Inflammatory macrophage treated with lipopolysaccharide for 1 hour (primary cell): ENCODE measurements around the gene KIF1A.

Experiments
- DNase-seq, 2 donors: peaks; one replicate each; pipeline ENCODE4 v3.0.0-alpha.2; 2020 to 2022

Gene KIF1A, protein sequence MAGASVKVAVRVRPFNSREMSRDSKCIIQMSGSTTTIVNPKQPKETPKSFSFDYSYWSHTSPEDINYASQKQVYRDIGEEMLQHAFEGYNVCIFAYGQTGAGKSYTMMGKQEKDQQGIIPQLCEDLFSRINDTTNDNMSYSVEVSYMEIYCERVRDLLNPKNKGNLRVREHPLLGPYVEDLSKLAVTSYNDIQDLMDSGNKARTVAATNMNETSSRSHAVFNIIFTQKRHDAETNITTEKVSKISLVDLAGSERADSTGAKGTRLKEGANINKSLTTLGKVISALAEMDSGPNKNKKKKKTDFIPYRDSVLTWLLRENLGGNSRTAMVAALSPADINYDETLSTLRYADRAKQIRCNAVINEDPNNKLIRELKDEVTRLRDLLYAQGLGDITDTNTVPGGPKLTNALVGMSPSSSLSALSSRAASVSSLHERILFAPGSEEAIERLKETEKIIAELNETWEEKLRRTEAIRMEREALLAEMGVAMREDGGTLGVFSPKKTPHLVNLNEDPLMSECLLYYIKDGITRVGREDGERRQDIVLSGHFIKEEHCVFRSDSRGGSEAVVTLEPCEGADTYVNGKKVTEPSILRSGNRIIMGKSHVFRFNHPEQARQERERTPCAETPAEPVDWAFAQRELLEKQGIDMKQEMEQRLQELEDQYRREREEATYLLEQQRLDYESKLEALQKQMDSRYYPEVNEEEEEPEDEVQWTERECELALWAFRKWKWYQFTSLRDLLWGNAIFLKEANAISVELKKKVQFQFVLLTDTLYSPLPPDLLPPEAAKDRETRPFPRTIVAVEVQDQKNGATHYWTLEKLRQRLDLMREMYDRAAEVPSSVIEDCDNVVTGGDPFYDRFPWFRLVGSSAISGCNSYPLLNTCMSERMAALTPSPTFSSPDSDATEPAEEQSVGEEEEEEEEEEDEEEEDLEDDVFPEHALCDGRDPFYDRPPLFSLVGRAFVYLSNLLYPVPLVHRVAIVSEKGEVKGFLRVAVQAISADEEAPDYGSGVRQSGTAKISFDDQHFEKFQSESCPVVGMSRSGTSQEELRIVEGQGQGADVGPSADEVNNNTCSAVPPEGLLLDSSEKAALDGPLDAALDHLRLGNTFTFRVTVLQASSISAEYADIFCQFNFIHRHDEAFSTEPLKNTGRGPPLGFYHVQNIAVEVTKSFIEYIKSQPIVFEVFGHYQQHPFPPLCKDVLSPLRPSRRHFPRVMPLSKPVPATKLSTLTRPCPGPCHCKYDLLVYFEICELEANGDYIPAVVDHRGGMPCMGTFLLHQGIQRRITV (N-terminal part only)

GRCh38 chr2:240819858-240820606 is at the start of gene KIF1A:
Gene KIF1A, minus strand, starts transcription at chr2:240820219. Its CDS starts 22,467 bp downstream, at chr2:240797752.
- DNase-seq = no peak

GRCh38 chr2:240869109-240869955 is 49.3 kb upstream of the KIF1A start:
- DNase-seq = no peak

- DNase-seq = no peak
Measured at GRCh38 chr2:240868286-240869108, 48.5 kb upstream of the KIF1A start, which contains the start of gene AGXT. Gene AGXT, plus strand, starts transcription at chr2:240868824. Its CDS starts 42 bp downstream, at chr2:240868866.

- DNase-seq = no peak
Measured at GRCh38 chr2:240865391-240865790, 45.4 kb upstream of the KIF1A start.

- DNase-seq = no peak
Measured at GRCh38 chr2:240864475-240864874, 44.5 kb upstream of the KIF1A start.

GRCh38 chr2:240861547-240861946 is 41.5 kb upstream of the KIF1A start:
- DNase-seq = no peak

DNA sequence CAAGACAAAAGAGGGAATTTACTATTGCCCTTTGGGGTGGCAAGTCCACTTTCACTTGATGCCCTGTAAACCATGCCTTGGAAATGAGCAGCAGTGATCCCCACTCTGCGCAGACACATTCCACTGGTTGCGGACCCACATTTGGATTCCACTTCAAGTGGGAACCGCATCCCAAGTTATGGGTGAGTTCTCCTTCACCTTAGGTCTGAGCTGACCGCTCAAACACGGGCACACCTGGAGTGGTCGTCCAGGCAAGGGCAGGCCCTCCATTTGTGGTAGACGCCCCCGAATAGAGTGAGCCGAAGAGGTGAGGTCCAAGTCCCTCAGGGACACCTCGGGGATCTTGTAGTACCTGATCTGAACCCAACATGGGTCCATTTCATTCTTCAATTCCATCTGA is 38.9 kb upstream of the KIF1A start:
- DNase-seq = no peak

GRCh38 chr2:240858321-240858720 is 38.3 kb upstream of the KIF1A start:
- no peak for DNase-seq

DNA sequence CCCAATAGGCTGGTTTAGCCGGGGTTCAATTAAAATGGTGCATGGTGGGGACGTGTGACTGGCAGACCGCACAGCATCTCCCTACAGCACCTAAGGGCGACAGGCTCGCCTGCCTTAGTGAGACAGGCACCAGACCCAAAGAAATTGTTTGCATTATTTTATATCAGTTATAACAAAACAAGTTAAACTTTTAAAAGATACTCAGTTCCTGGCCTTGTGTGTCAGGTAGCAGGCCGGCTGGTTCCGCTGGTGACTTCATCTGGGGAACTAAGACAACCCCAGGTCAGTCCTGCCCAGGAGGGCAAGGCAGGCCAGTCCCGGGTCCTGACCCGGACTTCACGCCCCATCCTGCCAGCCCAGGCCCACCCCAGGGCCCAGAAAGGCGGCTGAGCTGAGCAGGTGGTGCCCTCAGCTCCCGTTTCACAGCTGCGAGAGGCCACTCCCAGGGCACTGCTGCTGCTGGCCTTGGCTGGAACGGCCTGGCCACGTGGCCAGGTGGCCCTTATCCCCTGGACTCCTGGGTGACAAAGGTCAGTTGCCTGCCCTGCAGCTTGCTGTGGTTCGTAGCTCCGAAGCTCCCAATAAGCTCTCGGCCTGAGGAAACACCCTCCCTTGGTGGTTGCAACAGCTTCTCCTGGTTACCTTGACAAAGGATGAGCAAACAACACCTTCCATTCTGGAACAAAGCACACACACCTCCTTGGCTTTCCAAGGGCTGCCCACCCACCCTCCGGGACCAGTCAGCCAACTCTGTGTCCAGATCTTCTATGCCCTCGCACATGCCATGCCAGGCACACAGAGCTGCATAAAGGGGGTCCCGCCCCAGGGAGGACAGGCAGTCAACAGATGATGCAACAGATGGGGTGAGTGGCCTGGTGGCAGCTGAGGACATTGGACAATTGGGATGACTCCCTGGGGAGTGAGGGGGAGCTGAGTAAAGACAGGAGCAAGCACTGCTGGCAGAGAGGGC is 37.3 kb upstream of the KIF1A start:
- DNase-seq = no peak

GRCh38 chr2:240856151-240856980 is 36.3 kb upstream of the KIF1A start:
- no peak for DNase-seq

- no peak for DNase-seq
Measured at GRCh38 chr2:240855670-240856069, 35.7 kb upstream of the KIF1A start.

- no peak for DNase-seq
Measured at GRCh38 chr2:240852671-240853314, 32.8 kb upstream of the KIF1A start.

DNA sequence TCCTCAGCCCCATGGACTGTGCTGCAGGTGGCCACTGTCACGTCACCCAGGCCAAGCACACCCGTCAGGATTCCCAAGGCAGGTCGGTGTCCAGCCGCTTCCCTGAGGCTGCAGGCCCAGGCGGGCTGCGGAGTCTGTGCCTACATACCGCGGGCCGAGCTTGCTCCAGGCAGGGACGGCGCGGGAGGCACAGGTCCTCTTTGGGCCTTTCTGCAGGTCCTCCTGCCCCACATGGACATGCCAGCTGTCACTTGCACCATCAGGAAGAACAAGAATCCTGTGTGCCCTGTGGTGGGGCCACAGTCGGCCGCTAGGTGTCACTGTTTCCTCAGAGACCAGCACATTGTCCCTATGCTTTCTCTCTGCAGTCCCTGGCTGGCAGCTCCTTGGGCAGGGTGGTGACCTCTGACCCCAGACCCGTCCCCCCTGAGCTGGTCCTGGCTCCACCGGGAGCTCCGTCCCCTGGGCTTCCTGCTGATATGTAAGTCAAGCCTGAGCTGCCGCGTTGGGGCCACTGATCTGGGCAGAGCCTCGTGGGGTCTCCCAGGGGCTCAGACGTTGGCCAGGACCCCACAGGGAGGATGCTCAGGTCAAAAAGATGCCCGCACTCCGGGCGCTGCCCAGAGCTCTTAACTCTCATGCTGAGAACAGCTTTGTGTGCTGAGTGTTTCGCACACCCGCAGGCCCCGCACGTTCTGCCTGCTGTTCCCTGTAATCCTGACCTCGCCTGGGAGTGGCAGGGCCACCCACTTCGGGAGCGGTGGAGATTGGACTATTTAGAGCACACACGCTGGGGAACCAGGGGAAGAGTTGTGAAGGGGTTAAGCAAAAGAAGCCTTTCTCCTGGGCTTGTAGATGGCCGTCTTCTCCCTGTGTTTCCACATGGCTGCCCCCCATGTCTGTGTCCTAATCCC is 31.3 kb upstream of the KIF1A start:
- DNase-seq = peak; percentile 52 to 95

GRCh38 chr2:240850756-240851077 is 30.7 kb upstream of the KIF1A start:
- DNase-seq = no peak

DNA sequence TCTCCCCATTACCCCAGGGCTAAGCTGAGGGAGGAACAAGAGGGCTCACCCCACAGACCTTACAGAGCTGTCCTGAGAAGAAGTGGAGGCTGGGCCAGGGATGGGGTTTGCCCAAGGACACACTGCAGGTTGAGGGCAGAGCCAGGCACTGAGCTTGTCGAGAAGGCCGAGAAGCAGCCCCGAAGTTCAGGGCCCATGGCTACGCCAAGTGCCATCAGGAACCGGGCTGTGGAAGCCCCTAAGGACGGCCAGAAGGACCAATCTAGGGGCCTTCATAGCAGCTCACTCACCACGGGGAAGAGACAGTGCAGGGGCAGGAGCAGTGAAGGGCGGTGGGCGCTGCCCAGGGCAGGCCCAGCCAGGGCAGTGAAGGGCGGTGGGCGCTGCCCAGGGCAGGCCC is 30.0 kb upstream of the KIF1A start:
- DNase-seq = no peak

- DNase-seq = no peak
Measured at GRCh38 chr2:240848900-240849680, 29.1 kb upstream of the KIF1A start.
